Testis (tissue), 2 donors: ENCODE results near the gene GRAMD1C.

ENCODE experiments used
- POLR2A ChIP-seq: fragments of 450-650 bp; IDR thresholded peaks from one replicate; pipeline ENCODE4 v1.6.1; 2017; ENCODE audit warnings: antibody characterized with exemption, mild to moderate bottlenecking, moderate library complexity
- TF ChIP-seq, protein P1 (sequence below), 3 experiments: fragments of 450-650 bp in 2 of 3; fragments of 200-600 bp in 1 of 3; sonication (generic) in 1 of 3; IDR thresholded peaks; one replicate each; pipeline ENCODE4 v1.5.1; 2016 to 2019; ENCODE audit warnings: antibody characterized with exemption in 3 of 3, mild to moderate bottlenecking in 2 of 3, moderate library complexity in 1 of 3

DNA sequence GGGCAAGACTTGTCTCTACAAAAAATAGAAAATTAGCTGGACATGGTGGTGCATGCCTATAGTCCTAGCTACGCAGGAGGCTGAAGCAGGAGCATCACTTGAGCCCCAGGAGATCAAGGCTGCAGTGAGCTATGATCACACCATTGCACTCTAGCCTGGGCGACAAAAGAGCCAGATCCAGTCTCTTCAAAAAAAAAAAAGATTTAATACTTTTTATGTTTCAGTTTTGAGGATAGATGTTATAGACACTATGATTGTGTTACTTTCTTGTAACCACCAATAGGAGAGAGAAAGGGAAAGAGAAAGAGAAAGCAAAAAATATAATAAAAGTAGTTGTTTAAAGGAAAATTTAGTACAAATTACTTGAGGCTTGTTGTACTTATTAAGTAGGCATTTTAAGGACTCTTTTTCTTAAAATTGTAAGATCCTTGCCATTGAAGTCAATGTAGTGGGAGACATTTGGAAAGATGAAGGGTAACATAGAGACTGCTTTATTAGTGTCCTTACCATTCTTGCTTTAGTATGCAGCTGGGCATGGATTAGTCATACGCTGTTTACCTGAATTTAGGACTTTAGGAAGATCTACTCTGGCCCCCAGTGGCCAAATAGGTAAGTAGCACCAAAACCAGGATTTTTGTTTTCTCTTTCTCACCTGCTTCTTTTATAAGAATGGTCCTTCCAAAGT is 74.1 kb downstream of the GRAMD1C start:
- TF ChIP-seq, protein P1, sequence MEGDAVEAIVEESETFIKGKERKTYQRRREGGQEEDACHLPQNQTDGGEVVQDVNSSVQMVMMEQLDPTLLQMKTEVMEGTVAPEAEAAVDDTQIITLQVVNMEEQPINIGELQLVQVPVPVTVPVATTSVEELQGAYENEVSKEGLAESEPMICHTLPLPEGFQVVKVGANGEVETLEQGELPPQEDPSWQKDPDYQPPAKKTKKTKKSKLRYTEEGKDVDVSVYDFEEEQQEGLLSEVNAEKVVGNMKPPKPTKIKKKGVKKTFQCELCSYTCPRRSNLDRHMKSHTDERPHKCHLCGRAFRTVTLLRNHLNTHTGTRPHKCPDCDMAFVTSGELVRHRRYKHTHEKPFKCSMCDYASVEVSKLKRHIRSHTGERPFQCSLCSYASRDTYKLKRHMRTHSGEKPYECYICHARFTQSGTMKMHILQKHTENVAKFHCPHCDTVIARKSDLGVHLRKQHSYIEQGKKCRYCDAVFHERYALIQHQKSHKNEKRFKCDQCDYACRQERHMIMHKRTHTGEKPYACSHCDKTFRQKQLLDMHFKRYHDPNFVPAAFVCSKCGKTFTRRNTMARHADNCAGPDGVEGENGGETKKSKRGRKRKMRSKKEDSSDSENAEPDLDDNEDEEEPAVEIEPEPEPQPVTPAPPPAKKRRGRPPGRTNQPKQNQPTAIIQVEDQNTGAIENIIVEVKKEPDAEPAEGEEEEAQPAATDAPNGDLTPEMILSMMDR (IDR thresholded peaks at IDR 0.05), result peak; percentile 45 to 54 (median 54)
- TF ChIP-seq POLR2A, result no peak
